CD4-positive, alpha-beta T cell (primary cell): ENCODE data around the gene EPHB1. TPM values are rescaled to one million over a fixed set of nuclear protein-coding genes. Genes with fewer than 3 reads are reported as not detected.

Experiments
- ATAC-seq: fragments of 200-7000 bp; cut with Tn5 transposase; one replicate; pipeline ENCODE4 v1.10.0; 2022; ENCODE audit warnings: mild to moderate bottlenecking; ENCODE audit not compliant: poor library complexity
- CTCF ChIA-PET: fragments of 350-600 bp; sonication (Branson Sonifier 250); formaldehyde crosslinking; loops from one replicate; lab custom pipeline; 2021; ENCODE audit warnings: antibody characterized with exemption, inconsistent platforms; lab: Charles Lee
- POLR2A ChIA-PET: fragments of 350-600 bp; sonication (Branson Sonifier 250); formaldehyde crosslinking; loops from one replicate; lab custom pipeline; 2021; ENCODE audit warnings: antibody characterized with exemption, inconsistent platforms; lab: Charles Lee
- DNase-seq, 14 experiments: peaks; one replicate each; pipeline ENCODE4 v3.0.0-alpha.2; 2013 to 2020; ENCODE audit warnings: mixed read lengths in 2 of 14
- H3K27ac ChIP-seq, 2 donors: one replicate each; pipeline versions ENCODE4 v1.5.1 to v1.7.0; 2013; ENCODE audit warnings: low read length in 2 of 2, low read depth in 1 of 2, mild to moderate bottlenecking in 1 of 2
- H3K27me3 ChIP-seq, 2 experiments: 1 replicate in 1 of 2; 2 replicates in 1 of 2; pipeline versions ENCODE4 v1.6.1 to v1.7.0; 2013; ENCODE audit warnings: low read length in 2 of 2, control low read depth in 1 of 2, mild to moderate bottlenecking in 1 of 2, moderate library complexity in 1 of 2; ENCODE audit not compliant: insufficient read depth in 2 of 2, control insufficient read depth in 1 of 2
- H3K36me3 ChIP-seq: one replicate; pipeline ENCODE4 v1.6.1; 2013; ENCODE audit warnings: low read length, control low read depth; ENCODE audit not compliant: insufficient read depth
- H3K4me1 ChIP-seq: one replicate; pipeline ENCODE4 v1.6.1; 2013; ENCODE audit warnings: low read length, control low read depth; ENCODE audit not compliant: insufficient read depth
- H3K4me3 ChIP-seq: one replicate; pipeline ENCODE4 v1.5.1; 2013; ENCODE audit warnings: mild to moderate bottlenecking, low read length, moderate library complexity
- H3K9me3 ChIP-seq, 2 experiments: 1 replicate in 1 of 2; 2 replicates in 1 of 2; pipeline versions ENCODE4 v1.6.1 to v1.7.0; 2013; ENCODE audit warnings: low read length in 2 of 2, mild to moderate bottlenecking in 2 of 2, control low read depth in 1 of 2, moderate library complexity in 1 of 2; ENCODE audit not compliant: control insufficient read depth in 1 of 2, insufficient read depth in 1 of 2
- H3K27ac Mint-ChIP-seq: one replicate; pipeline ENCODE4 v1.8.0; 2020; ENCODE audit warnings: mixed read lengths
- H3K27me3 Mint-ChIP-seq: one replicate; pipeline ENCODE4 v1.8.0; 2021; ENCODE audit warnings: mixed read lengths
- H3K36me3 Mint-ChIP-seq: one replicate; pipeline ENCODE4 v1.8.0; 2021; ENCODE audit warnings: low read depth, mixed read lengths
- H3K4me1 Mint-ChIP-seq: one replicate; pipeline ENCODE4 v1.8.0; 2021; ENCODE audit warnings: low read depth, mixed read lengths
- H3K4me3 Mint-ChIP-seq: one replicate; pipeline ENCODE4 v1.8.0; 2020; ENCODE audit warnings: mild to moderate bottlenecking, mixed read lengths
- H3K9me3 Mint-ChIP-seq: one replicate; pipeline ENCODE4 v1.8.0; 2020; ENCODE audit warnings: mixed read lengths
- intact Hi-C, 2 experiments: fragments of 100-400 bp; cut with DNase I in 1 of 2; cut with micrococcal nuclease in 1 of 2; formaldehyde crosslinking; loops; one replicate each; pipeline versions ENCODE4 v1.15.1 to v1.9.0; 2023 to 2025; cut with DNase I, micrococcal nuclease
- total RNA-seq, 174 experiments: library from RNA in 2 of 174; stranded (reverse) in 2 of 174; gene quantifications; one replicate each; pipeline ENCODE4 v1.2.3 and lab custom pipeline; 2021 to 2026
- TF ChIP-seq, protein P1 (sequence below): fragments of 200-600 bp; IDR thresholded peaks from one replicate; pipeline ENCODE4 v1.8.0; 2022; ENCODE audit warnings: antibody characterized with exemption, mild to moderate bottlenecking

EPHB1 gene
- total RNA-seq, 2 experiments from 2014 or later = 0.08 to 0.49 TPM

GRCh38 chr3:134797741-134798451, 2.8 kb downstream of the EPHB1 start:
- Histone ChIP-seq H3K27me3 (peaks cover 18 to 45% of the 10 kb centered on the region in 2 experiments), H3K27ac (no peak overlapping the region), H3K36me3 (no peaks in the 10 kb centered on the region), H3K9me3 (peaks cover 0 to 13% of the 10 kb centered on the region in 2 experiments), H3K4me1 (peaks cover 11% of the 10 kb centered on the region), H3K4me3 (no peak overlapping the region)
- POLR2A ChIA-PET = no interaction called here
- no peaks in the 10 kb centered on the region for H3K36me3 Mint-ChIP-seq
- no peak overlapping the region for H3K4me3 Mint-ChIP-seq
- peaks cover 9% of the 10 kb centered on the region for H3K4me1 Mint-ChIP-seq
- no peak for DNase-seq
- ATAC-seq = no peak
- peaks cover 52% of the 10 kb centered on the region for H3K27me3 Mint-ChIP-seq
- intact Hi-C loops = loop anchor here in 1 of 2 experiments (5.0 to 10.0 kb wide), 2 partner anchors 1097 to 1244 kb away; no protein-coding TSS in a partner anchor
- TF ChIP-seq, protein P1, sequence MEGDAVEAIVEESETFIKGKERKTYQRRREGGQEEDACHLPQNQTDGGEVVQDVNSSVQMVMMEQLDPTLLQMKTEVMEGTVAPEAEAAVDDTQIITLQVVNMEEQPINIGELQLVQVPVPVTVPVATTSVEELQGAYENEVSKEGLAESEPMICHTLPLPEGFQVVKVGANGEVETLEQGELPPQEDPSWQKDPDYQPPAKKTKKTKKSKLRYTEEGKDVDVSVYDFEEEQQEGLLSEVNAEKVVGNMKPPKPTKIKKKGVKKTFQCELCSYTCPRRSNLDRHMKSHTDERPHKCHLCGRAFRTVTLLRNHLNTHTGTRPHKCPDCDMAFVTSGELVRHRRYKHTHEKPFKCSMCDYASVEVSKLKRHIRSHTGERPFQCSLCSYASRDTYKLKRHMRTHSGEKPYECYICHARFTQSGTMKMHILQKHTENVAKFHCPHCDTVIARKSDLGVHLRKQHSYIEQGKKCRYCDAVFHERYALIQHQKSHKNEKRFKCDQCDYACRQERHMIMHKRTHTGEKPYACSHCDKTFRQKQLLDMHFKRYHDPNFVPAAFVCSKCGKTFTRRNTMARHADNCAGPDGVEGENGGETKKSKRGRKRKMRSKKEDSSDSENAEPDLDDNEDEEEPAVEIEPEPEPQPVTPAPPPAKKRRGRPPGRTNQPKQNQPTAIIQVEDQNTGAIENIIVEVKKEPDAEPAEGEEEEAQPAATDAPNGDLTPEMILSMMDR = no peak
- no peak overlapping the region for H3K27ac Mint-ChIP-seq
- H3K9me3 Mint-ChIP-seq = no peaks in the 10 kb centered on the region
- CTCF ChIA-PET = no interaction called here

DNA sequence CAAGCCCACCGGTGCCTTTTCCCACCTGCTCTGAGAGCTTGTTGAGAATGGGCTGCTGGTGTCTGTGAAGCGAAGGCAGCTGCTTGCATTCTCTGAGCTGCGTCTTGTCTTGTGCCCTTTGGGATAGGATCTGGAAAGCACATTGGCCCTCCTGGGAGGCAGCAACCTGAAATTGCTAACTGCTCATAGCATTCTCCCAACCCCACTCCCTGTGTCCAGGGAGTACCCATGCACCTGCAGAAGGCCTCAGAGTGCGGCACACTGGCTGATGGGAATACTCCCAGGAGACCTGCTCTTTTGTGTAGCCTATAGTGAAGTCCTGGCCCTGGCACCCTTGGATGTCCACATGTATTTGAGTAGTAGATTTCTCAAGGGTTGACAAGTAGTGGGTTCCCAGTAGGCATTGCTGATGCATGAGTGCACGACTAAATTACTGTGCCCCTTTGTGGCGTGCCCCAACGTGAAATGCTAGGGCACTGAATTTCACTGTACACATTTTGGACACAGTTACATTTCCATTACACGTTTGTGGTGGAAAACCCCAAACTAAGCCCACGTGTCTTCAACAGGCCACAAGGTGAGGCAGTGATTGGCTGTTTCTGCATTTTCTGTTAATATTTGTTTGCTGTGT, 3.7 kb downstream of the EPHB1 start:
- Histone ChIP-seq H3K27ac (no peak overlapping the region), H3K27me3 (peaks cover 18 to 45% of the 10 kb centered on the region in 2 experiments), H3K4me1 (peaks cover 17% of the 10 kb centered on the region), H3K36me3 (no peaks in the 10 kb centered on the region), H3K9me3 (peaks cover 0 to 13% of the 10 kb centered on the region in 2 experiments), H3K4me3 (no peak overlapping the region)
- ChIA-PET POLR2A (no interaction called here), CTCF (no interaction called here)
- H3K27me3 Mint-ChIP-seq = peaks cover 43% of the 10 kb centered on the region
- intact Hi-C loops = loop anchor here in 1 of 2 experiments (5.0 to 10.0 kb wide), 2 partner anchors 1096 to 1244 kb away; no protein-coding TSS in a partner anchor
- ATAC-seq = no peak
- H3K36me3 Mint-ChIP-seq = no peaks in the 10 kb centered on the region
- H3K4me1 Mint-ChIP-seq = peaks cover 9% of the 10 kb centered on the region
- no peak overlapping the region for H3K4me3 Mint-ChIP-seq
- TF ChIP-seq, protein P1 = no peak
- no peak for DNase-seq
- H3K9me3 Mint-ChIP-seq = no peaks in the 10 kb centered on the region
- no peak overlapping the region for H3K27ac Mint-ChIP-seq

GRCh38 chr3:134799393-134799792, 4.3 kb downstream of the EPHB1 start:
- Mint-ChIP-seq H3K4me1 (peaks cover 9% of the 10 kb centered on the region), H3K4me3 (no peak overlapping the region), H3K9me3 (no peaks in the 10 kb centered on the region), H3K36me3 (no peaks in the 10 kb centered on the region), H3K27me3 (peaks cover 40% of the 10 kb centered on the region), H3K27ac (no peak overlapping the region)
- ATAC-seq (no peak), DNase-seq (no peak)
- CTCF ChIA-PET = no interaction called here
- POLR2A ChIA-PET = no interaction called here
- Histone ChIP-seq H3K27ac (no peak overlapping the region), H3K9me3 (peaks cover 0 to 13% of the 10 kb centered on the region in 2 experiments), H3K4me1 (peaks cover 17% of the 10 kb centered on the region), H3K4me3 (no peak overlapping the region), H3K36me3 (no peaks in the 10 kb centered on the region), H3K27me3 (peaks cover 18 to 39% of the 10 kb centered on the region in 2 experiments)
- TF ChIP-seq, protein P1 = no peak
- intact Hi-C loops = loop anchor here in 1 of 2 experiments (5.0 to 10.0 kb wide), 2 partner anchors 1095 to 1243 kb away; no protein-coding TSS in a partner anchor
